ENCODE measurements around the gene MFSD6.

Gene MFSD6

GRCh38 chr2:190534310-190535120 is 126.4 kb downstream of the MFSD6 start, which contains the start of gene NEMP2:
Gene NEMP2, minus strand, starts transcription at chr2:190534722. Its CDS starts 67 bp downstream, at chr2:190534655.
- peak; percentile 93 for DNase-seq

GRCh38 chr2:190535121-190535439 is 126.9 kb downstream of the MFSD6 start:
- no peak for DNase-seq

GRCh38 chr2:190535586-190535985 is 127.4 kb downstream of the MFSD6 start:
- DNase-seq, result no peak

- no peak for DNase-seq
These were observed 129.6 kb downstream of the MFSD6 start for GRCh38 chr2:190537765-190538164.

- DNase-seq, result no peak
These were observed 130.0 kb downstream of the MFSD6 start for GRCh38 chr2:190538201-190538600.

- no peak for DNase-seq
These were observed 131.9 kb downstream of the MFSD6 start for GRCh38 chr2:190540048-190540447.

GRCh38 chr2:190545093-190545492 is 136.9 kb downstream of the MFSD6 start:
- DNase-seq, result no peak

GRCh38 chr2:190545555-190546385 is 137.6 kb downstream of the MFSD6 start:
- DNase-seq, result no peak

- no peak for DNase-seq
These were observed 138.6 kb downstream of the MFSD6 start for GRCh38 chr2:190546734-190547133.

GRCh38 chr2:190547886-190548285 is 139.7 kb downstream of the MFSD6 start:
- no peak for DNase-seq

GRCh38 chr2:190550137-190550536 is 142.0 kb downstream of the MFSD6 start:
- no peak for DNase-seq

Measured in right forelimb (tissue), 1 donor.